SU-DHL-6 (cell line): Measurements from ENCODE around the gene DRC3.

Source experiments
- H2AFZ ChIP-seq: fragments of 200-600 bp; sonication (generic); 2 replicates; pipeline ENCODE4 v1.6.1; 2014; ENCODE audit warnings: low read depth, mild to moderate bottlenecking, moderate library complexity, mixed read lengths, antibody characterized with exemption, low read length; ENCODE audit not compliant: severe bottlenecking
- H3F3A ChIP-seq: fragments of 200-600 bp; shearing (Covaris generic); 2 replicates; pipeline ENCODE4 v1.6.0; 2016; ENCODE audit warnings: antibody characterized with exemption, mild to moderate bottlenecking; ENCODE audit not compliant: insufficient read depth
- H3K27ac ChIP-seq: fragments of 200-600 bp; sonication (generic); 2 replicates; pipeline ENCODE4 v1.5.1; 2016; ENCODE audit warnings: low read depth, mild to moderate bottlenecking, low read length, moderate library complexity, mixed read lengths
- H3K27me3 ChIP-seq: fragments of 200-600 bp; sonication (generic), shearing (Covaris generic); 2 replicates; pipeline ENCODE4 v1.6.0; 2014; ENCODE audit warnings: mild to moderate bottlenecking, low read length
- H3K36me3 ChIP-seq: fragments of 200-600 bp; sonication (generic); 2 replicates; pipeline ENCODE4 v1.6.1; 2014; ENCODE audit warnings: mild to moderate bottlenecking, low read length, mixed read lengths
- H3K4me2 ChIP-seq: fragments of 300-600, 200-600 bp; shearing (Covaris generic), sonication (generic); 2 replicates; pipeline ENCODE4 v1.6.0; 2014; ENCODE audit warnings: low read length, low read depth, mild to moderate bottlenecking; ENCODE audit not compliant: poor library complexity, severe bottlenecking
- H3K4me3 ChIP-seq: fragments of 200-600 bp; sonication (generic); 2 replicates; pipeline ENCODE4 v1.5.1; 2014; ENCODE audit warnings: antibody characterized with exemption, low read length, mild to moderate bottlenecking, mixed read lengths; ENCODE audit not compliant: insufficient read depth, poor library complexity, severe bottlenecking
- H3K79me2 ChIP-seq: fragments of 200-600 bp; sonication (generic); 2 replicates; pipeline ENCODE4 v1.6.1; 2014; ENCODE audit warnings: mild to moderate bottlenecking, low read length, moderate library complexity; ENCODE audit not compliant: insufficient read depth
- H3K9ac ChIP-seq: fragments of 200-600 bp; sonication (generic); 2 replicates; pipeline ENCODE4 v1.7.0; 2014; ENCODE audit warnings: mild to moderate bottlenecking, low read length
- H3K9me2 ChIP-seq: fragments of 200-600 bp; sonication (generic); replicated peaks from 2 replicates; pipeline ENCODE4 v1.6.1; 2014; ENCODE audit warnings: low read length; ENCODE audit not compliant: insufficient read depth
- H3K9me3 ChIP-seq: fragments of 200-600 bp; sonication (generic); 2 replicates; pipeline ENCODE4 v1.6.1; 2014; ENCODE audit warnings: low read length, mixed read lengths; ENCODE audit not compliant: insufficient read depth
- H4K20me1 ChIP-seq: fragments of 200-600 bp; sonication (generic); 2 replicates; pipeline ENCODE4 v1.6.1; 2014; ENCODE audit warnings: low read depth, mild to moderate bottlenecking, antibody characterized with exemption, low read length, moderate library complexity, mixed read lengths
- CTCF ChIP-seq: fragments of 200-600 bp; sonication (generic); IDR thresholded peaks from one replicate; pipeline ENCODE4 v1.5.1; 2017; ENCODE audit warnings: antibody characterized with exemption, mild to moderate bottlenecking, low read length, moderate library complexity; ENCODE audit not compliant: insufficient read depth, poor library complexity, severe bottlenecking
- EZH2phosphoT487 ChIP-seq: fragments of 200-600 bp; sonication (generic), shearing (Covaris generic); conservative IDR thresholded peaks from 2 replicates; pipeline ENCODE4 v1.6.1; 2018; ENCODE audit warnings: mild to moderate bottlenecking, antibody characterized with exemption, low read length, moderate library complexity, mixed read lengths

Gene DRC3

GRCh38 chr17:17990282-17990681 is 17.6 kb downstream of the DRC3 start:
- H3F3A ChIP-seq, result no peaks in the 10 kb centered on the region
- H3K27me3 ChIP-seq, result no peaks in the 10 kb centered on the region
- H3K9me3 ChIP-seq, result no peaks in the 10 kb centered on the region
- no peak overlapping the region for H3K4me3 ChIP-seq
- H2AFZ ChIP-seq, result no peak overlapping the region
- H4K20me1 ChIP-seq, result no peaks in the 10 kb centered on the region
- H3K4me2 ChIP-seq, result no peak overlapping the region
- H3K27ac ChIP-seq, result no peak overlapping the region
- no peaks in the 10 kb centered on the region for H3K9me2 ChIP-seq
- TF ChIP-seq CTCF (no peak), EZH2phosphoT487 (no peak)
- no peaks in the 10 kb centered on the region for H3K36me3 ChIP-seq
- no peak overlapping the region for H3K9ac ChIP-seq
- no peaks in the 10 kb centered on the region for H3K79me2 ChIP-seq

- no peaks in the 10 kb centered on the region for H3F3A ChIP-seq
- H3K9me3 ChIP-seq, result no peaks in the 10 kb centered on the region
- H3K4me2 ChIP-seq, result no peak overlapping the region
- no peaks in the 10 kb centered on the region for H3K27me3 ChIP-seq
- H3K9ac ChIP-seq, result no peak overlapping the region
- H3K79me2 ChIP-seq, result no peaks in the 10 kb centered on the region
- H3K9me2 ChIP-seq, result no peaks in the 10 kb centered on the region
- H3K27ac ChIP-seq, result no peak overlapping the region
- H2AFZ ChIP-seq, result no peak overlapping the region
- H4K20me1 ChIP-seq, result no peaks in the 10 kb centered on the region
- no peaks in the 10 kb centered on the region for H3K36me3 ChIP-seq
- no peak for TF ChIP-seq CTCF
- TF ChIP-seq EZH2phosphoT487, result no peak
- no peak overlapping the region for H3K4me3 ChIP-seq
Observed at GRCh38 chr17:17993366-17993765, 20.7 kb downstream of the DRC3 start.

- H3F3A ChIP-seq, result no peaks in the 10 kb centered on the region
Observed at GRCh38 chr17:17993852-17994251, 21.2 kb downstream of the DRC3 start.

More at GRCh38 chr17:17993852-17994251, 21.2 kb downstream of the DRC3 start:
- H3K4me3 ChIP-seq, result no peak overlapping the region
- H2AFZ ChIP-seq, result no peak overlapping the region
- H3K4me2 ChIP-seq, result no peak overlapping the region
- TF ChIP-seq EZH2phosphoT487 (no peak), CTCF (no peak)
- H3K36me3 ChIP-seq, result no peaks in the 10 kb centered on the region
- no peaks in the 10 kb centered on the region for H3K9me3 ChIP-seq
- no peaks in the 10 kb centered on the region for H3K79me2 ChIP-seq
- no peaks in the 10 kb centered on the region for H3K9me2 ChIP-seq
- no peaks in the 10 kb centered on the region for H3K27me3 ChIP-seq
- no peak overlapping the region for H3K27ac ChIP-seq
- H4K20me1 ChIP-seq, result no peaks in the 10 kb centered on the region
- H3K9ac ChIP-seq, result no peak overlapping the region
